KMS-11 (cell line): Measurements from ENCODE around the gene SLC22A12.

Source experiments
- H2AFZ ChIP-seq: fragments of 200-600 bp; sonication (generic); 2 replicates; pipeline ENCODE4 v1.6.1; 2016; ENCODE audit warnings: antibody characterized with exemption, mixed run types, low read depth
- H3K27ac ChIP-seq: fragments of 200-600 bp; sonication (generic); 2 replicates; pipeline ENCODE4 v1.6.1; 2016; ENCODE audit warnings: mild to moderate bottlenecking, mixed run types
- H3K27me3 ChIP-seq: fragments of 200-600 bp; sonication (generic); 2 replicates; pipeline ENCODE4 v1.6.1; 2017; ENCODE audit warnings: mild to moderate bottlenecking, low read depth, mixed run types, moderate library complexity; ENCODE audit not compliant: insufficient read depth
- H3K36me3 ChIP-seq: fragments of 200-600 bp; sonication (generic); 2 replicates; pipeline ENCODE4 v1.6.1; 2017; ENCODE audit warnings: mild to moderate bottlenecking, mixed run types; ENCODE audit not compliant: insufficient read depth
- H3K4me1 ChIP-seq: fragments of 200-600 bp; sonication (generic); 2 replicates; pipeline ENCODE4 v1.6.1; 2016; ENCODE audit warnings: mild to moderate bottlenecking, low read depth, mixed run types; ENCODE audit not compliant: poor library complexity, severe bottlenecking
- H3K4me2 ChIP-seq: fragments of 200-600 bp; sonication (generic); 2 replicates; pipeline ENCODE4 v1.7.0; 2016; ENCODE audit warnings: mild to moderate bottlenecking, mixed run types
- H3K4me3 ChIP-seq: fragments of 200-600 bp; sonication (generic); IDR thresholded peaks from 2 replicates; pipeline ENCODE4 v1.6.1; 2017; ENCODE audit warnings: low read depth, low read length, mixed read lengths; ENCODE audit not compliant: insufficient read depth
- H3K79me2 ChIP-seq: fragments of 200-600 bp; sonication (generic); 2 replicates; pipeline ENCODE4 v1.6.1; 2016; ENCODE audit warnings: low read depth, mixed run types; ENCODE audit not compliant: insufficient read depth
- H3K9ac ChIP-seq: fragments of 200-600 bp; sonication (generic); 2 replicates; pipeline ENCODE4 v1.6.1; 2016; ENCODE audit warnings: mild to moderate bottlenecking, mixed run types
- H4K20me1 ChIP-seq: fragments of 200-600 bp; sonication (generic); 2 replicates; pipeline ENCODE4 v1.6.1; 2016; ENCODE audit warnings: mild to moderate bottlenecking, mixed run types; ENCODE audit not compliant: insufficient read depth
- TF ChIP-seq, protein P1 (sequence below): fragments of 200-600 bp; sonication (generic); conservative IDR thresholded peaks from 2 replicates; pipeline ENCODE4 v1.6.1; 2017; ENCODE audit warnings: low read depth, mild to moderate bottlenecking, antibody characterized with exemption, low read length, moderate library complexity, mixed read lengths

SLC22A12 gene

GRCh38 chr11:64600281-64600992, 9.4 kb downstream of the SLC22A12 start:
- no peaks in the 10 kb centered on the region for H3K4me1 ChIP-seq
- H3K4me2 ChIP-seq: no peak overlapping the region
- H4K20me1 ChIP-seq: no peaks in the 10 kb centered on the region
- TF ChIP-seq, protein P1, sequence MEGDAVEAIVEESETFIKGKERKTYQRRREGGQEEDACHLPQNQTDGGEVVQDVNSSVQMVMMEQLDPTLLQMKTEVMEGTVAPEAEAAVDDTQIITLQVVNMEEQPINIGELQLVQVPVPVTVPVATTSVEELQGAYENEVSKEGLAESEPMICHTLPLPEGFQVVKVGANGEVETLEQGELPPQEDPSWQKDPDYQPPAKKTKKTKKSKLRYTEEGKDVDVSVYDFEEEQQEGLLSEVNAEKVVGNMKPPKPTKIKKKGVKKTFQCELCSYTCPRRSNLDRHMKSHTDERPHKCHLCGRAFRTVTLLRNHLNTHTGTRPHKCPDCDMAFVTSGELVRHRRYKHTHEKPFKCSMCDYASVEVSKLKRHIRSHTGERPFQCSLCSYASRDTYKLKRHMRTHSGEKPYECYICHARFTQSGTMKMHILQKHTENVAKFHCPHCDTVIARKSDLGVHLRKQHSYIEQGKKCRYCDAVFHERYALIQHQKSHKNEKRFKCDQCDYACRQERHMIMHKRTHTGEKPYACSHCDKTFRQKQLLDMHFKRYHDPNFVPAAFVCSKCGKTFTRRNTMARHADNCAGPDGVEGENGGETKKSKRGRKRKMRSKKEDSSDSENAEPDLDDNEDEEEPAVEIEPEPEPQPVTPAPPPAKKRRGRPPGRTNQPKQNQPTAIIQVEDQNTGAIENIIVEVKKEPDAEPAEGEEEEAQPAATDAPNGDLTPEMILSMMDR: no peak
- peaks cover 62% of the 10 kb centered on the region for H3K27me3 ChIP-seq
- H3K79me2 ChIP-seq: no peaks in the 10 kb centered on the region
- no peak overlapping the region for H3K9ac ChIP-seq
- no peak overlapping the region for H2AFZ ChIP-seq
- H3K4me3 ChIP-seq: no peak overlapping the region
- no peaks in the 10 kb centered on the region for H3K36me3 ChIP-seq
- no peak overlapping the region for H3K27ac ChIP-seq

DNA sequence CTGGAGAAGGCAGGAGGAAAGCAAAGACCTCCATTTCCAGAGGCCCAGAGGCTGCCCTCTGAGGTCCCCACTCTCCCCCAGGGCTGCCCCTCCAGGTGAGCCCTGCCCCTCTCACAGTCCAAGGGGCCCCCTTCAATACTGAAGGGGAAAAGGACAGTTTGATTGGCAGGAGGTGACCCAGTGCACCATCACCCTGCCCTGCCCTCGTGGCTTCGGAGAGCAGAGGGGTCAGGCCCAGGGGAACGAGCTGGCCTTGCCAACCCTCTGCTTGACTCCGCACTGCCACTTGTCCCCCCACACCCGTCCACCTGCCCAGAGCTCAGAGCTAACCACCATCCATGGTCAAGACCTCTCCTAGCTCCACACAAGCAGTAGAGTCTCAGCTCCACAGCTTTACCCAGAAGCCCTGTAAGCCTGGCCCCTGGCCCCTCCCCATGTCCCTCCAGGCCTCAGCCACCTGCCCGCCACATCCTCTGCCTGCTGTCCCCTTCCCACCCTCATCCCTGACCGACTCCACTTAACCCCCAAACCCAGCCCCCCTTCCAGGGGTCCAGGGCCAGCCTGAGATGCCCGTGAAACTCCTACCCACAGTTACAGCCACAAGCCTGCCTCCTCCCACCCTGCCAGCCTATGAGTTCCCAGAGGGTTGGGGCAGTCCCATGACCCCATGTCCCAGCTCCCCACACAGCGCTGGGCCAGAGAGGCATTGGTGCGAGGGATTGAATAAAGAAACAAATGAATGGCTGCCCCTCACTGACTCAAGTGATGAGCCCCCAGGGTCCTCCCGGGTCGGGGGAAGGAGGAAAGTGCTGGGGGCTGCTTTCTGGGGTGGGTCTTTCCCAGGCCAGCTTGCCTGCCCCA, 10.8 kb downstream of the SLC22A12 start:
- Histone ChIP-seq H4K20me1 (no peaks in the 10 kb centered on the region), H3K4me2 (no peak overlapping the region), H3K27me3 (peaks cover 73% of the 10 kb centered on the region), H3K79me2 (no peaks in the 10 kb centered on the region), H3K4me3 (no peak overlapping the region), H2AFZ (no peak overlapping the region), H3K27ac (no peak overlapping the region), H3K4me1 (no peaks in the 10 kb centered on the region), H3K36me3 (no peaks in the 10 kb centered on the region), H3K9ac (no peak overlapping the region)
- TF ChIP-seq, protein P1: no peak

DNA sequence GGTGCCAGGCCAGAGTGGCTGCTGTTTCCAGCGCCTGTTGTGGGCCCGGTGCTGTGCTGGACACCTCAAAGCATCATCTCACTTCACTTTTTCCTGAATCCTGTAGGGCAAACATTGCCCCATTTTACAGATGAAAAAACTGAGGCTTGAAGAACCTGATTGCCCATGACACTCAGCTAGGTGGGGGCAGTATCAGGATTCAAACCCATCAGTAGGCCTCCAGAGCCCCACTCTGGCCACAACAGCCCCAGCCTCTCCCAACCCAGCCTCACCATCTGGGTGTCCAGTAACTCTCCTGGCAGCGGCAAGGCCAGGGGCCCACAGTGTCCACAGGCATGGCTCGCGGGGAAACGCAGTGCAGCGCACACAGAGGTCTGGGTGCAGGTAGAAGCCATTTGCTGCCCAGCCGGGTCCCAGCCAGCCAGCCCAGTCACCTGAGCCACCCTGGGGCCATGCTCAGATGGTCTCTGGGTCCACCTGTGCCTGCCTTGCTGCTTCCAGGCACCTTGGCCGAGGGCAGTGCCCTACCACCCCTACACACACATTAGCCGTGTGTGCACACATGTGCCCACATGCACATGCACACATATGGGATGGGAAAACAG, 11.5 kb downstream of the SLC22A12 start:
- no peak overlapping the region for H3K4me3 ChIP-seq
- H3K4me1 ChIP-seq: no peaks in the 10 kb centered on the region
- TF ChIP-seq, protein P1: no peak
- no peaks in the 10 kb centered on the region for H3K36me3 ChIP-seq
- no peak overlapping the region for H3K4me2 ChIP-seq
- H2AFZ ChIP-seq: no peak overlapping the region
- peaks cover 75% of the 10 kb centered on the region for H3K27me3 ChIP-seq
- no peak overlapping the region for H3K9ac ChIP-seq
- no peak overlapping the region for H3K27ac ChIP-seq
- H4K20me1 ChIP-seq: no peaks in the 10 kb centered on the region
- H3K79me2 ChIP-seq: no peaks in the 10 kb centered on the region

DNA sequence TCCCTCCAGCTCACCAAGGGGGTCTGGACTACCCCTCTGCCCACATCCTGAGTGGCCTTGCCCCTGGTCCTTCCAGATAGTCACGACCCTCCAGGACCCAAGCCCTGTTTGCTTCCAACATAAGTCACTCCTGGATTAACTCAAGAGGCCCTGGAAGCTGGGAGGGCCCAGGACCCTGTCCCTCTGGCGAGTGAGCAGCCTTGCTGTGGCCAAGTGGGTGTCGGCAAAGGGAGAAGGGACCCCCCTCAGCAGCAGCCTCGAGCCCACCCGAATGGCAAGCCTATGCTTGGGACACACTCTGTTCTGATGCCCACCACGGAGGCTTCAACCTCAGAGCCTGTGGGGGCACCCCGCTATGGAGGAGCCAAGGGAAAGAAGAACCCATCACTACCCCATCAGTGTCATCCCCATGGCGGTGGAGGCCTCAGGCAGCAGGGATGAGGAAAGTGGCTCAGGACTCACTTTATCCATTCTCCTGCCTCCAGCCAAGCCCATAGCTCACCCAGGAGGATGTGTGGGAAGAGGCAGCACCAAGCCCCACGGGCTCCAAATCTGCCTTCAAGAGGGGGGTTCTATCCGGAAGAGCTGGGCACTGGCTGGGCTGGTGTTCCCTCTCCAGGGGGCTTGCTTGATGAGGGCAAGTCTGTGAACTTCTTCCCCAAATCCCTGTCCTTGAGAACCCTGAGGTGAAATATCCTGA, 12.5 kb downstream of the SLC22A12 start:
- no peak overlapping the region for H3K9ac ChIP-seq
- no peaks in the 10 kb centered on the region for H3K36me3 ChIP-seq
- H3K27me3 ChIP-seq: peaks cover 77% of the 10 kb centered on the region
- H3K79me2 ChIP-seq: no peaks in the 10 kb centered on the region
- no peak overlapping the region for H3K4me3 ChIP-seq
- no peak overlapping the region for H3K27ac ChIP-seq
- TF ChIP-seq, protein P1: no peak
- no peaks in the 10 kb centered on the region for H4K20me1 ChIP-seq
- no peak overlapping the region for H3K4me2 ChIP-seq
- no peaks in the 10 kb centered on the region for H3K4me1 ChIP-seq
- H2AFZ ChIP-seq: no peak overlapping the region
